Fibroblast of the aortic adventitia (primary cell): ENCODE data around the gene PCDHA1. TPM values are rescaled to one million over a fixed set of nuclear protein-coding genes. Genes with fewer than 3 reads are reported as not detected.
"Not testable (repeated sequence)": the region's sequence is repeated elsewhere in the genome, so short reads cannot be mapped to it uniquely, and the experiment has no call there.

ENCODE experiments used
- DNase-seq: peaks from one replicate; pipeline ENCODE4 v3.0.0-alpha.2; 2010; ENCODE audit warnings: low read depth
- H3K4me3 ChIP-seq: 2 replicates; pipeline ENCODE4 v1.5.1; 2011; ENCODE audit warnings: low read depth, mild to moderate bottlenecking, control low read depth, low read length, moderate library complexity
- total RNA-seq: library from RNA; depleted of rRNA; stranded (reverse); fragments of >200 nt; gene quantifications from 2 replicates; pipeline ENCODE4 v1.2.3, GENCODE V29; 2012; ENCODE audit warnings: low replicate concordance
- TF ChIP-seq, protein P1 (sequence below): IDR thresholded peaks from 2 replicates; pipeline ENCODE4 v1.5.1; 2011; ENCODE audit warnings: mild to moderate bottlenecking, low read length, control low read depth, inconsistent platforms; ENCODE audit not compliant: insufficient read depth

Gene PCDHA1
- total RNA-seq, 1 donor: 0.09 TPM

DNA sequence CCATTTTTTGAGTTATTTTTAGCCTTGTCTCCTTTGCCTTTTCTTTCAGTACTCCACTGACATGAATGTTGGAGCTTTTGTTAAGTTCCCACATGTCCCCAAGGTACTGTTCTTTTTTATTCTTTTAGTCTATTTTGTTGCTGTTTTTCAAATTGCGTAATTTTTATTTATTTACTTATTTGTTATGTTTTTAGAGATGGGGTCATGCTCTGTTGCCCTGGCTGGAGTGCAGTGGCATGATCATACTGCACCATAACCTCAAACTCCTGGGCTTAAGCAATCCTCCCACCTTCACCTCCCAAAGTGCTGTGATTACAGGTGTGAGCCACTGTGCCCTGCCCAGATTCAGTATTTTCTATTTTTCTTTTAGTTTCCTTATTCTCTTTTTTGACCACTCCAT is 5.4 kb upstream of the PCDHA1 start:
- TF ChIP-seq, protein P1, sequence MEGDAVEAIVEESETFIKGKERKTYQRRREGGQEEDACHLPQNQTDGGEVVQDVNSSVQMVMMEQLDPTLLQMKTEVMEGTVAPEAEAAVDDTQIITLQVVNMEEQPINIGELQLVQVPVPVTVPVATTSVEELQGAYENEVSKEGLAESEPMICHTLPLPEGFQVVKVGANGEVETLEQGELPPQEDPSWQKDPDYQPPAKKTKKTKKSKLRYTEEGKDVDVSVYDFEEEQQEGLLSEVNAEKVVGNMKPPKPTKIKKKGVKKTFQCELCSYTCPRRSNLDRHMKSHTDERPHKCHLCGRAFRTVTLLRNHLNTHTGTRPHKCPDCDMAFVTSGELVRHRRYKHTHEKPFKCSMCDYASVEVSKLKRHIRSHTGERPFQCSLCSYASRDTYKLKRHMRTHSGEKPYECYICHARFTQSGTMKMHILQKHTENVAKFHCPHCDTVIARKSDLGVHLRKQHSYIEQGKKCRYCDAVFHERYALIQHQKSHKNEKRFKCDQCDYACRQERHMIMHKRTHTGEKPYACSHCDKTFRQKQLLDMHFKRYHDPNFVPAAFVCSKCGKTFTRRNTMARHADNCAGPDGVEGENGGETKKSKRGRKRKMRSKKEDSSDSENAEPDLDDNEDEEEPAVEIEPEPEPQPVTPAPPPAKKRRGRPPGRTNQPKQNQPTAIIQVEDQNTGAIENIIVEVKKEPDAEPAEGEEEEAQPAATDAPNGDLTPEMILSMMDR: no peak
- no peak overlapping the region for H3K4me3 ChIP-seq
- DNase-seq: no peak

DNA sequence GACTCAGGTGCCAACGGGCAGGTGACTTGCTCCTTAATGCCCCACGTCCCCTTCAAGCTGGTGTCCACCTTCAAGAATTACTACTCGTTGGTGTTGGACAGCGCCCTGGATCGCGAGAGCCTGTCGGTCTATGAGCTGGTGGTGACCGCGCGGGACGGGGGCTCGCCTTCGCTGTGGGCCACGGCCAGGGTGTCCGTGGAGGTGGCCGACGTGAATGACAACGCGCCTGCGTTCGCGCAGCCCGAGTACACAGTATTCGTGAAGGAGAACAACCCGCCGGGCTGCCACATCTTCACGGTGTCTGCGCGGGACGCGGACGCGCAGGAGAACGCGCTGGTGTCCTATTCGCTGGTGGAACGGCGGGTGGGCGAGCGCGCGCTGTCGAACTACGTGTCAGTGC is 1.5 kb downstream of the PCDHA1 start:
- not testable (repeated sequence) for DNase-seq, H3K4me3 ChIP-seq

DNA sequence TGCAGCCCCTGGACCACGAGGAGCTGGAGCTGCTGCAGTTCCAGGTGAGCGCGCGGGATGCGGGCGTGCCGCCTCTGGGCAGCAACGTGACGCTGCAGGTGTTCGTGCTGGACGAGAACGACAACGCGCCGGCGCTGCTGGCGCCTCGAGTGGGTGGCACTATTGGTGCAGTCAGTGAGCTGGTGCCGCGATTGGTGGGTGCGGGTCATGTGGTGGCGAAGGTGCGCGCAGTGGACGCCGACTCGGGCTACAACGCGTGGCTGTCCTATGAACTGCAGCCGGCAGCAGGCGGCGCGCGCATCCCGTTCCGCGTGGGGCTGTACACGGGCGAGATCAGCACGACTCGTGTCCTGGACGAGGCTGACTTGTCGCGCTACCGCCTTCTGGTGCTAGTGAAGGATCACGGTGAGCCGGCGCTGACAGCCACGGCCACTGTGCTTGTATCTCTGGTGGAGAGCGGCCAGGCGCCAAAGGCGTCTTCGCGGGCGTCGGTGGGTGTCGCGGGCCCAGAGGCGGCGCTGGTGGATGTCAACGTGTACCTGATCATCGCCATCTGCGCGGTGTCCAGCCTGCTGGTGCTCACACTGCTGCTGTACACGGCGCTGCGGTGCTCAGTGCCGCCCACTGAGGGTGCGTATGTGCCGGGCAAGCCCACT is 2.0 kb downstream of the PCDHA1 start:
- DNase-seq, H3K4me3 ChIP-seq: not testable (repeated sequence)

DNA sequence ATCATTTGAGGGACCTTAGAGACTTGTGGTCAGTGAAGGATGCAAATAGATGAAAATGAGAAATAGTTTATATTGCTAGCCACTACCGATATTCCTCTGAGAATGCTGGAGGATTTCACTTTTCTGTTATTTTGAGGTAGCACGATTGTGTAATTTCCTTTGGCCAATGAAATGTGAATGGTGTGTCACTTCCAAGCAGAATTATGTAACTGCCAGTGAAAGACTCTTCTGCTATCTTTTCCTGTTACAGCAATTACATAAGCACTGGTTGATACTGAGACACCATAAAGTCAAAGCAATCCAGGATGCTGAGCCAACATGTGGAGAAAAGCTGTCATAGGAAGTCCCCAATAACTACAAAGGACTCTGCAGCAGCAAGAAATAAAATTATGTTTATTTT is 5.1 kb downstream of the PCDHA1 start:
- TF ChIP-seq, protein P1: no peak
- H3K4me3 ChIP-seq: no peak overlapping the region
- DNase-seq: no peak

DNA sequence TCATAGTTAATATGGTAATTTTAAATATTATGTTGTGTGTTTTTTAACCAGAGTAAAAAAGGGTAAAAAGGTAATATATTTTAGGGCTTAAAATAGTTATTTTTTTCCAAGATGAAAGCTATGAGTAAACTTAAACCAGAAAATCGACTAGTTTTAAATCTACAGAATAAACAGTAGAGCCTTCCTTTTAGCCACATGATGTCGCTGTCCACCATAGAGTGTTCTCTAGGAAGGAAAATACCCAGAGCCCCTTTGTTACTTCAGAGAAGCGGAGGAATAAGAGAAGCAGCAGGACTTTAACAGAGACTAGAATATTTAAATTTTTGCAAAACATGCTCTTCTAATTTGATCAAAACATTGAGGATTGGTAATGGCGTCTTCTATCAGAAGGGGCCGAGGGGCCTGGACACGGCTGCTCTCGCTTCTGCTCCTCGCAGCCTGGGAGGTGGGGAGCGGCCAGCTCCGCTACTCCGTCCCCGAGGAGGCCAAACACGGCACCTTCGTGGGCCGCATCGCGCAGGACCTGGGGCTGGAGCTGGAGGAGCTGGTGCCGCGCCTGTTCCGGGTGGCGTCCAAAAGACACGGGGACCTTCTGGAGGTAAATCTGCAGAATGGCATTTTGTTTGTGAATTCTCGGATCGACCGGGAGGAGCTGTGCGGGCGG is 8.8 kb downstream of the PCDHA1 start, which contains the start of gene PCDHA2:
Gene PCDHA2, plus strand, starts transcription at position 258 of the 664 bp plus-strand sequence.
- no peak within 1 kb of the TSS for H3K4me3 ChIP-seq
- no peak for DNase-seq
- TF ChIP-seq, protein P1: no peak

DNA sequence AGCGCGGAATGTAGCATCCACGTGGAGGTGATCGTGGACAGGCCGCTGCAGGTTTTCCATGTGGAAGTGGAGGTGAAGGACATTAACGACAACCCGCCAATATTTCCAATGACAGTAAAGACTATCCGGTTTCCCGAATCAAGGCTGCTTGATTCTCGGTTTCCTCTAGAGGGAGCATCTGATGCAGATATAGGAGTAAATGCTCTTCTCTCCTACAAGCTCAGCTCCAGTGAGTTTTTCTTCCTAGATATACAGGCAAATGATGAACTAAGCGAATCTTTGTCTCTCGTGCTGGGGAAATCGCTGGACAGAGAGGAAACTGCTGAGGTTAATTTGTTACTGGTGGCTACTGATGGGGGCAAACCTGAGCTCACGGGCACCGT is 9.3 kb downstream of the PCDHA1 start:
- no peak for DNase-seq
- H3K4me3 ChIP-seq: no peak overlapping the region
- TF ChIP-seq, protein P1: no peak

DNA sequence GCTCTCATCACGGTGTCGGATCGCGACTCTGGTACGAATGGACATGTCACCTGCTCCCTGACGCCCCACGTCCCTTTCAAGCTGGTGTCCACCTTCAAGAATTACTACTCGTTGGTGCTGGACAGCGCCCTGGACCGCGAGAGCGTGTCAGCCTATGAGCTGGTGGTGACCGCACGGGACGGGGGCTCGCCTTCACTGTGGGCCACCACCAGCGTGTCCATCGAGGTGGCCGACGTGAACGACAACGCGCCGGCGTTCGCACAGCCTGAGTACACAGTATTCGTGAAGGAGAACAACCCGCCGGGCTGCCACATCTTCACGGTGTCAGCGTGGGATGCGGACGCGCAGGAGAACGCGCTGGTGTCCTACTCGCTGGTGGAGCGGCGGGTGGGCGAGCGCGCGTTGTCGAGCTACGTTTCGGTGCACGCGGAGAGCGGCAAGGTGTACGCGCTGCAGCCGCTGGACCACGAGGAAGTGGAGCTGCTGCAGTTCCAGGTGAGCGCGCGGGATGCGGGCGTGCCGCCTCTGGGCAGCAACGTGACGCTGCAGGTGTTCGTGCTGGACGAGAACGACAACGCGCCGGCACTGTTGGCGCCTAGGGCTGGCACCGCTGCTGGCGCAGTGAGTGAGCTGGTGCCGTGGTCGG is 10.3 kb downstream of the PCDHA1 start:
- not testable (repeated sequence) for H3K4me3 ChIP-seq, DNase-seq

DNA sequence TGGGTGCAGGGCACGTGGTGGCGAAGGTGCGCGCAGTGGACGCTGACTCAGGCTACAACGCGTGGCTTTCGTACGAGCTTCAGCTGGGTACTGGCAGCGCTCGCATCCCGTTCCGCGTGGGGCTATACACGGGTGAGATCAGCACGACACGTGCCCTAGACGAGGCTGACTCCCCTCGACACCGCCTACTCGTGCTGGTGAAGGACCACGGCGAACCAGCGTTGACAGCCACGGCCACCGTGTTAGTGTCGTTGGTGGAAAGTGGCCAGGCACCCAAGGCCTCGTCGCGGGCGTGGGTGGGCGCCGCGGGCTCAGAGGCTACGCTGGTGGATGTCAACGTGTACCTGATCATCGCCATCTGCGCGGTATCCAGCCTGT is 10.8 kb downstream of the PCDHA1 start:
- no peak overlapping the region for H3K4me3 ChIP-seq
- TF ChIP-seq, protein P1: no peak

More for the DNA sequence above, 10.8 kb downstream of the PCDHA1 start:
- no peak for DNase-seq
